WTC11 (cell line): ENCODE data around the gene C14orf93.

Experiments
- ATF3 ChIP-seq: sonication (generic); formaldehyde crosslinking; conservative IDR thresholded peaks from 2 replicates; pipeline ENCODE4 v1.8.1; 2022; ENCODE audit warnings: mild to moderate bottlenecking, missing genetic modification reagents
- CREM ChIP-seq: sonication (generic); formaldehyde crosslinking; IDR thresholded peaks from 2 replicates; pipeline ENCODE4 v1.8.1; 2022; ENCODE audit warnings: mild to moderate bottlenecking, missing genetic modification reagents, moderate library complexity
- ESRRA ChIP-seq: sonication (generic); formaldehyde crosslinking; IDR thresholded peaks from 2 replicates; pipeline ENCODE4 v1.8.1; 2022; ENCODE audit warnings: mild to moderate bottlenecking, missing genetic modification reagents, borderline replicate concordance
- FOXP1 ChIP-seq: sonication (generic); formaldehyde crosslinking; IDR thresholded peaks from 2 replicates; pipeline ENCODE4 v1.8.0; 2022; ENCODE audit warnings: missing genetic modification reagents, mild to moderate bottlenecking, moderate library complexity, borderline replicate concordance
- IRF2 ChIP-seq: sonication (generic); formaldehyde crosslinking; IDR thresholded peaks from 2 replicates; pipeline ENCODE4 v1.8.0; 2022; ENCODE audit warnings: low read depth, missing genetic modification reagents, borderline replicate concordance
- KAT7 ChIP-seq: sonication (generic); formaldehyde crosslinking; IDR thresholded peaks from 2 replicates; pipeline ENCODE4 v1.8.1; 2023; ENCODE audit warnings: missing genetic modification reagents, mild to moderate bottlenecking, borderline replicate concordance
- SMAD3 ChIP-seq: sonication (generic); formaldehyde crosslinking; IDR thresholded peaks from 2 replicates; pipeline ENCODE4 v1.8.0; 2022; ENCODE audit warnings: missing genetic modification reagents, mild to moderate bottlenecking, borderline replicate concordance
- TCF7 ChIP-seq: sonication (generic); formaldehyde crosslinking; IDR thresholded peaks from 2 replicates; pipeline ENCODE4 v1.8.0; 2022; ENCODE audit warnings: mild to moderate bottlenecking, low read depth, missing genetic modification reagents, moderate library complexity
- TEAD4 ChIP-seq: sonication (generic); formaldehyde crosslinking; IDR thresholded peaks from 2 replicates; pipeline ENCODE4 v1.8.0; 2022; ENCODE audit warnings: mild to moderate bottlenecking, missing genetic modification reagents
- ZNF423 ChIP-seq: fragments of 250-450 bp; sonication (Bioruptor Pico); IDR thresholded peaks from 2 replicates; pipeline ENCODE4 v2.1.2; 2022; ENCODE audit warnings: mild to moderate bottlenecking, moderate library complexity
- ZSCAN18 ChIP-seq: fragments of 250-450 bp; sonication (Bioruptor Pico); IDR thresholded peaks from 2 replicates; pipeline ENCODE4 v2.1.2; 2022; ENCODE audit warnings: mild to moderate bottlenecking, moderate library complexity
- TF ChIP-seq, protein P1 (sequence below): fragments of 200-600 bp; IDR thresholded peaks from 2 replicates; pipeline ENCODE4 v1.8.0; 2022; ENCODE audit warnings: antibody characterized with exemption
- TF ChIP-seq, protein P2 (sequence below): sonication (generic); formaldehyde crosslinking; conservative IDR thresholded peaks from 2 replicates; pipeline ENCODE4 v1.8.1; 2023; ENCODE audit warnings: mild to moderate bottlenecking, low read depth, missing genetic modification reagents, moderate library complexity
- TF ChIP-seq, protein P3 (sequence below): sonication (generic); formaldehyde crosslinking; IDR thresholded peaks from 2 replicates; pipeline ENCODE4 v1.8.1; 2022; ENCODE audit warnings: missing genetic modification reagents, borderline replicate concordance

DNA sequence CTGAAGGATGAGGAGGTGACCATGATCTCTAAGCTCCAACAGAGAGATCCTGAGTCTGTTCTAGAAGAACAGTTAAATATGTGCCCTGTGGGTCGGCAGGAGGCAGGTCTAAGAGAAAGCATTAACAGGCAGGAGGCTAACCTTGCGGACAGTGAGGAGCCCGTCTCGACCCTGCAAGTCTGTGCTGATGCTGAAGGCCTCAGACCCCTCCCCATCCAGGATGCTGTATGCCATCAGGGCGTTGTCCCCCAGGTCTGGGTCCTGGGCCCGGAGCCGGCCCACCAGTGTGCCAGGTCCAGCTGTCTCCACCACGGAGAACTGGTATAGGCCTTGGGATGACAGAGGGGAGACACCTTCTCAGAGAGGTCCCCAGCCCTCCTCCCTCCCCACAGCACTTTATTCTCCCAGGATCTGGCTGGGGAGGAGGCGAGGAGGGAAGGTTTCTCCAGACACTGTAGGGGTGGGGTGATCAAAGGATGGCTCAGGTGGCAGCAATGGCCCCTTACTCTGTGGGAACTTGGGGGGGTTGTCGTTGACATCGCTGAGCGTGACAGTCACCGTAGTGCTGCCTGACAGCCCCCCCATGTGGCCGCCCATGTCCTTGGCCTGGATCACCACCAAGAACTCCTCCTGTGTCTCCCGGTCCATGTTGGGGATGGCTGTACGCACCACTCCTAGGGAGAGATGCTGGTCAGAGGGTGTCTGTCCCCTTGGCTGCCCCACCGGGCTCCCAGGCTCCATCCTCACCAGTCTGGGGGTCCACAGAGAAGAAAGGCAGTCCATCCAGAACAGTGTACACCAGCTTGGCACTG is 44.3 kb upstream of the C14orf93 start:
- no peak for TF ChIP-seq FOXP1 (CRISPR knock-in tag)
- no peak for TF ChIP-seq KAT7 (CRISPR knock-in tag)
- TF ChIP-seq, protein P1, sequence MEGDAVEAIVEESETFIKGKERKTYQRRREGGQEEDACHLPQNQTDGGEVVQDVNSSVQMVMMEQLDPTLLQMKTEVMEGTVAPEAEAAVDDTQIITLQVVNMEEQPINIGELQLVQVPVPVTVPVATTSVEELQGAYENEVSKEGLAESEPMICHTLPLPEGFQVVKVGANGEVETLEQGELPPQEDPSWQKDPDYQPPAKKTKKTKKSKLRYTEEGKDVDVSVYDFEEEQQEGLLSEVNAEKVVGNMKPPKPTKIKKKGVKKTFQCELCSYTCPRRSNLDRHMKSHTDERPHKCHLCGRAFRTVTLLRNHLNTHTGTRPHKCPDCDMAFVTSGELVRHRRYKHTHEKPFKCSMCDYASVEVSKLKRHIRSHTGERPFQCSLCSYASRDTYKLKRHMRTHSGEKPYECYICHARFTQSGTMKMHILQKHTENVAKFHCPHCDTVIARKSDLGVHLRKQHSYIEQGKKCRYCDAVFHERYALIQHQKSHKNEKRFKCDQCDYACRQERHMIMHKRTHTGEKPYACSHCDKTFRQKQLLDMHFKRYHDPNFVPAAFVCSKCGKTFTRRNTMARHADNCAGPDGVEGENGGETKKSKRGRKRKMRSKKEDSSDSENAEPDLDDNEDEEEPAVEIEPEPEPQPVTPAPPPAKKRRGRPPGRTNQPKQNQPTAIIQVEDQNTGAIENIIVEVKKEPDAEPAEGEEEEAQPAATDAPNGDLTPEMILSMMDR: no peak
- no peak for TF ChIP-seq TEAD4 (CRISPR knock-in tag)
- no peak for TF ChIP-seq SMAD3 (CRISPR knock-in tag)
- TF ChIP-seq ESRRA (CRISPR knock-in tag): no peak
- no peak for TF ChIP-seq ZNF423 (CRISPR knock-in tag)
- no peak for TF ChIP-seq IRF2
- TF ChIP-seq TCF7 (CRISPR knock-in tag): no peak
- TF ChIP-seq CREM (CRISPR knock-in tag): no peak
- TF ChIP-seq, protein P2, sequence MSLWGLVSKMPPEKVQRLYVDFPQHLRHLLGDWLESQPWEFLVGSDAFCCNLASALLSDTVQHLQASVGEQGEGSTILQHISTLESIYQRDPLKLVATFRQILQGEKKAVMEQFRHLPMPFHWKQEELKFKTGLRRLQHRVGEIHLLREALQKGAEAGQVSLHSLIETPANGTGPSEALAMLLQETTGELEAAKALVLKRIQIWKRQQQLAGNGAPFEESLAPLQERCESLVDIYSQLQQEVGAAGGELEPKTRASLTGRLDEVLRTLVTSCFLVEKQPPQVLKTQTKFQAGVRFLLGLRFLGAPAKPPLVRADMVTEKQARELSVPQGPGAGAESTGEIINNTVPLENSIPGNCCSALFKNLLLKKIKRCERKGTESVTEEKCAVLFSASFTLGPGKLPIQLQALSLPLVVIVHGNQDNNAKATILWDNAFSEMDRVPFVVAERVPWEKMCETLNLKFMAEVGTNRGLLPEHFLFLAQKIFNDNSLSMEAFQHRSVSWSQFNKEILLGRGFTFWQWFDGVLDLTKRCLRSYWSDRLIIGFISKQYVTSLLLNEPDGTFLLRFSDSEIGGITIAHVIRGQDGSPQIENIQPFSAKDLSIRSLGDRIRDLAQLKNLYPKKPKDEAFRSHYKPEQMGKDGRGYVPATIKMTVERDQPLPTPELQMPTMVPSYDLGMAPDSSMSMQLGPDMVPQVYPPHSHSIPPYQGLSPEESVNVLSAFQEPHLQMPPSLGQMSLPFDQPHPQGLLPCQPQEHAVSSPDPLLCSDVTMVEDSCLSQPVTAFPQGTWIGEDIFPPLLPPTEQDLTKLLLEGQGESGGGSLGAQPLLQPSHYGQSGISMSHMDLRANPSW (CRISPR knock-in tag): no peak
- no peak for TF ChIP-seq ZSCAN18 (CRISPR knock-in tag)
- no peak for TF ChIP-seq ATF3 (CRISPR knock-in tag)
- TF ChIP-seq, protein P3, sequence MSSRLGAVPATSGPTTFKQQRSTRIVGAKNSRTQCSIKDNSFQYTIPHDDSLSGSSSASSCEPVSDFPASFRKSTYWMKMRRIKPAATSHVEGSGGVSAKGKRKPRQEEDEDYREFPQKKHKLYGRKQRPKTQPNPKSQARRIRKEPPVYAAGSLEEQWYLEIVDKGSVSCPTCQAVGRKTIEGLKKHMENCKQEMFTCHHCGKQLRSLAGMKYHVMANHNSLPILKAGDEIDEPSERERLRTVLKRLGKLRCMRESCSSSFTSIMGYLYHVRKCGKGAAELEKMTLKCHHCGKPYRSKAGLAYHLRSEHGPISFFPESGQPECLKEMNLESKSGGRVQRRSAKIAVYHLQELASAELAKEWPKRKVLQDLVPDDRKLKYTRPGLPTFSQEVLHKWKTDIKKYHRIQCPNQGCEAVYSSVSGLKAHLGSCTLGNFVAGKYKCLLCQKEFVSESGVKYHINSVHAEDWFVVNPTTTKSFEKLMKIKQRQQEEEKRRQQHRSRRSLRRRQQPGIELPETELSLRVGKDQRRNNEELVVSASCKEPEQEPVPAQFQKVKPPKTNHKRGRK: no peak
